Glutamatergic neuron (in vitro differentiated cells): Measurements from ENCODE around the gene CHD6. TPM values are rescaled to one million over a fixed set of nuclear protein-coding genes. Genes with fewer than 3 reads are reported as not detected.
A peak's percentile ranks its signal among the peaks of the same experiment; 100 is the strongest.

Experiments used
- DNase-seq: peaks from one replicate; pipeline ENCODE4 v3.0.0; 2022
- H3K27ac Mint-ChIP-seq: one replicate; pipeline ENCODE4 v1.8.0; 2020; ENCODE audit warnings: mild to moderate bottlenecking, mixed read lengths, inconsistent platforms; ENCODE audit not compliant: unreplicated experiment
- H3K27me3 Mint-ChIP-seq: one replicate; pipeline ENCODE4 v1.8.0; 2020; ENCODE audit warnings: mild to moderate bottlenecking, moderate library complexity, mixed read lengths, inconsistent platforms; ENCODE audit not compliant: unreplicated experiment
- H3K36me3 Mint-ChIP-seq: one replicate; pipeline ENCODE4 v1.8.0; 2020; ENCODE audit warnings: mild to moderate bottlenecking, mixed read lengths, inconsistent platforms; ENCODE audit not compliant: unreplicated experiment
- H3K4me1 Mint-ChIP-seq: one replicate; pipeline ENCODE4 v1.8.0; 2020; ENCODE audit warnings: mild to moderate bottlenecking, low read depth, mixed read lengths, inconsistent platforms; ENCODE audit not compliant: unreplicated experiment
- H3K4me3 Mint-ChIP-seq: one replicate; pipeline ENCODE4 v1.8.0; 2020; ENCODE audit warnings: mild to moderate bottlenecking, mixed read lengths, inconsistent platforms; ENCODE audit not compliant: unreplicated experiment
- H3K9me3 Mint-ChIP-seq: one replicate; pipeline ENCODE4 v1.8.0; 2020; ENCODE audit warnings: mild to moderate bottlenecking, moderate library complexity, mixed read lengths, inconsistent platforms; ENCODE audit not compliant: unreplicated experiment
- total RNA-seq: library from RNA; stranded (reverse); fragmentation: NEBNext Ultra II Directional; extraction: Animal tissue kit (Norgen Biotek cat#: 25700); gene quantifications from one replicate; pipeline ENCODE4 v1.2.1, GENCODE V29; 2021; ENCODE audit not compliant: unreplicated experiment
- TF ChIP-seq, protein P1 (sequence below): fragments of 200-600 bp; sonication (generic); IDR thresholded peaks from one replicate; pipeline ENCODE4 v1.5.0; 2021; ENCODE audit not compliant: partially characterized antibody, unreplicated experiment

The CHD6 gene
- total RNA-seq, 1 donor from 2014 or later, result 85.6 TPM

DNA sequence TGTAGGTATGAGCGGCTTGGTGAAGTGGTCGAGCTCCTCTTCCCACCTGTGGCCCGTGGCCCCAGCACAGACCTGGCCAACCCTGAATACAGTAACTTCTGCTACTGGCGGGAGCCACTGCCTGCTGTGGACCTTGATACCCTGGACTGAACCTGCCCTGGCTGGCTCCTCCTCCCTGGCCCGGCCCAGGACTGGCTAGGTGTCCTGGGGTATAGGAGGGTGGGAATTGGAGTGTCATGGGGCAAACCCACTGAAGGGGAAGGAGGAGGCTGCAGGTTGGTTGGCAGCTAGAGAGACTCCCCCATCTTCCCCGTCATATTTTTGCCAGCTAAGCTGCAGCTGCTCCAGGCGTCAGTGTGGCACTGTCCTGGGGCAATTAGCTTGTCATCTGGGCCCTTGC, 259.5 kb downstream of the CHD6 start:
- TF ChIP-seq, protein P1, sequence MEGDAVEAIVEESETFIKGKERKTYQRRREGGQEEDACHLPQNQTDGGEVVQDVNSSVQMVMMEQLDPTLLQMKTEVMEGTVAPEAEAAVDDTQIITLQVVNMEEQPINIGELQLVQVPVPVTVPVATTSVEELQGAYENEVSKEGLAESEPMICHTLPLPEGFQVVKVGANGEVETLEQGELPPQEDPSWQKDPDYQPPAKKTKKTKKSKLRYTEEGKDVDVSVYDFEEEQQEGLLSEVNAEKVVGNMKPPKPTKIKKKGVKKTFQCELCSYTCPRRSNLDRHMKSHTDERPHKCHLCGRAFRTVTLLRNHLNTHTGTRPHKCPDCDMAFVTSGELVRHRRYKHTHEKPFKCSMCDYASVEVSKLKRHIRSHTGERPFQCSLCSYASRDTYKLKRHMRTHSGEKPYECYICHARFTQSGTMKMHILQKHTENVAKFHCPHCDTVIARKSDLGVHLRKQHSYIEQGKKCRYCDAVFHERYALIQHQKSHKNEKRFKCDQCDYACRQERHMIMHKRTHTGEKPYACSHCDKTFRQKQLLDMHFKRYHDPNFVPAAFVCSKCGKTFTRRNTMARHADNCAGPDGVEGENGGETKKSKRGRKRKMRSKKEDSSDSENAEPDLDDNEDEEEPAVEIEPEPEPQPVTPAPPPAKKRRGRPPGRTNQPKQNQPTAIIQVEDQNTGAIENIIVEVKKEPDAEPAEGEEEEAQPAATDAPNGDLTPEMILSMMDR, result no peak
- DNase-seq, result no peak
- H3K4me1 Mint-ChIP-seq, result no peaks in the 10 kb centered on the region
- no peak overlapping the region for H3K27ac Mint-ChIP-seq
- no peaks in the 10 kb centered on the region for H3K36me3 Mint-ChIP-seq
- no peaks in the 10 kb centered on the region for H3K27me3 Mint-ChIP-seq
- no peak overlapping the region for H3K4me3 Mint-ChIP-seq
- H3K9me3 Mint-ChIP-seq, result peaks cover 2% of the 10 kb centered on the region

DNA sequence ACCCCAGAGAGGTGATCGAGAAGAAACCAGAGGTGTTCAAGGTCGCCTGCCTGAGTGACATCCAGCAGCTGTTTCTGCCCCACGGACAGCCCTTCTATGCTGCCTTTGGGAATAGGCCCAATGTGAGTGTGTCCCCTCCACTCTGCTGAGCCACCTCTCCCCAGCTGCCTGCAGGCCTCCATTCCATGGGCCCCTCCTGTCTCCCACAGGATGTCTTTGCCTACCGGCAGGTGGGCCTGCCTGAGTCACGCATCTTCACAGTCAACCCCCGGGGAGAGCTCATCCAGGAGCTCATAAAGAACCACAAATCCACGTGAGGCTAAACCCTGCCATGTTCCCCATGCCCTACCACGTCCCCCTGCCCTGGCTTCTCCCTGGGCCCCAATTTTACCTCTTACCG, 259.9 kb downstream of the CHD6 start:
- H3K27ac Mint-ChIP-seq, result no peak overlapping the region
- no peaks in the 10 kb centered on the region for H3K27me3 Mint-ChIP-seq
- TF ChIP-seq, protein P1, result no peak
- H3K4me1 Mint-ChIP-seq, result no peaks in the 10 kb centered on the region
- no peak overlapping the region for H3K4me3 Mint-ChIP-seq
- DNase-seq, result no peak
- H3K36me3 Mint-ChIP-seq, result no peaks in the 10 kb centered on the region
- peaks cover 2% of the 10 kb centered on the region for H3K9me3 Mint-ChIP-seq

DNA sequence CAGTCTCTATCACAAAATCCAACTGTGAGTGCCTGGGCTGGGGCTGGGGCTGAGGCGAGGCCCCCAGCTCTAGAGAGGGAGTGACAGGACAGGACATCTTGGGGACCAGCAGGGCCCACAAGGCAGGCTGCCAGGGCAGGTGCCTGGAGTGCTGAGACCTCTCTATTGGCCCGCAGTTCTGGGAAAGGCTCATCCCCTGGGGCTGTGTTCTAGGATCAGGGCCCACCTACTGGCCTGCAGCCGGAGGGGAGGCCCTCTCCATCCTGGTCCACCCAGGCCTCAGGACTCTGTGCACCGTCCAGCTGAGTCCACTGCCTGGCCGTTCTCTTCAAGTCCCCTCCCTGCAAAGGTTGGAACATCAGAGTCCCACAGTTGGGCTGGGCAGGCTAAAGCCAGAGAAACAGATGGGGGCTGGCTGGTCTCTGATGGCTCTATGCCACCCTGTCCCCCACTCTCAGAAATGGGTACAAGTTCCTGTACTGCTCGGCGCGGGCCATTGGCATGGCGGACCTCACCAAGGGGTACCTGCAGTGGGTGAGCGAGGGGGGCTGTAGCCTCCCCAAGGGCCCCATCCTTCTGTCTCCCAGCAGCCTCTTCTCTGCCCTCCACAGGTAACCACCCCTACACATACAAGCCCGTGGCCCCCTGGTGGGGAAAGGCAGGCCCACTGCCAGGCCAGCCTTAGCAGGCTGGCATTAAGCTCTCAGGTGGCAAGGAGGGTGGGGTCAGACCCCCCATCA, 260.6 kb downstream of the CHD6 start:
- no peaks in the 10 kb centered on the region for H3K36me3 Mint-ChIP-seq
- peaks cover 2% of the 10 kb centered on the region for H3K9me3 Mint-ChIP-seq
- no peak overlapping the region for H3K27ac Mint-ChIP-seq
- DNase-seq, result no peak
- TF ChIP-seq, protein P1, result peak; percentile 21
- no peak overlapping the region for H3K4me3 Mint-ChIP-seq
- H3K4me1 Mint-ChIP-seq, result no peaks in the 10 kb centered on the region
- no peaks in the 10 kb centered on the region for H3K27me3 Mint-ChIP-seq

DNA sequence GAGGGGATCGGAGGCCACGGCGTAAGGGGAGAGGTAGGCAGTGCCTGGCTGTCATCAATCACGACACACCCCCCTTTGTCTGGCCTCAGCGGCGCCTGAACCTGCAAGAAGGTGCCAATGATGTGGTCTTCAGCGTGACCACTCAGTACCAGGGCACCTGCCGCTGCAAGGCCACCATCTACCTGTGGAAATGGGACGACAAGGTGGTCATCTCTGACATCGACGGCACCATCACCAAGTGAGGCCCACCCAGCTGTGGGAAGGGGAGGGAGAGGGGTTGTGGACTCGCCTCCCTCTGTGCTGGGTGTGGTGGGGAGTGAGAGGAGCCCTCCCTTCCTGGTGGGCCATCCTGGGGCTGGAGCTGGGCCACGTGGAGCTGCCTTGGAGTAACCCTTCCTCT, 261.2 kb downstream of the CHD6 start:
- Mint-ChIP-seq H3K4me1 (no peaks in the 10 kb centered on the region), H3K9me3 (peaks cover 2% of the 10 kb centered on the region), H3K27ac (no peak overlapping the region), H3K36me3 (no peaks in the 10 kb centered on the region), H3K27me3 (no peaks in the 10 kb centered on the region), H3K4me3 (no peak overlapping the region)
- TF ChIP-seq, protein P1, result no peak
- DNase-seq, result no peak

DNA sequence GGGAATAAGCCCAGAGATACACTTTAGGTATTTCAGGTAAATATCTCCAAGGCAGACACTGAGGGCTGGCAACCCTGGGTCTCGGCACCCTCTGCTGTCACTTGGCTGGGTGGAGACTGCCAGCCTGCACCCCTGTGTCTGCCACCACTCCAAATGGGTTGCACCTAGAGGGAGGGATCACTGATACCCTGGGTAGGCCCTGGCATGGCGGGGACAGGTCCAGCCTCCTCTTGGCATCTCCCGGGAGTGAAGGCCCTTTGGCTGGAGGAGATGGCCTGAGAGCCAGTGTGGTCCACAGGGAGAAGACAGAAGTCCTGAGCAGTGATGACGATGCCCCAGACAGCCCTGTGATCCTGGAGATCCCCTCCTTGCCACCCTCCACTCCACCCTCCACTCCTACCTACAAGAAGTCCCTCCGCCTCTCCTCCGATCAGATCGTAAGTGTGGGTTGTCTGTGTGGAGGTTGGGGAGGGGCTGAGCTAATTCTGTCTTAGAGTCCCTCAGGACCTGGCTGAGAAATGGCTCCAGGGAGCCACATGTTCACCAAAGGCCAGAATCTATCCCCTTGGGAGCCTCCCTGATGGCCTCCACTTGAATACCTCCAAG, 262.5 kb downstream of the CHD6 start:
- H3K4me3 Mint-ChIP-seq, result no peak overlapping the region
- DNase-seq, result no peak
- H3K27me3 Mint-ChIP-seq, result no peaks in the 10 kb centered on the region
- no peak overlapping the region for H3K27ac Mint-ChIP-seq
- no peaks in the 10 kb centered on the region for H3K36me3 Mint-ChIP-seq
- no peaks in the 10 kb centered on the region for H3K4me1 Mint-ChIP-seq
- TF ChIP-seq, protein P1, result no peak
- H3K9me3 Mint-ChIP-seq, result peaks cover 2% of the 10 kb centered on the region
